GM18519 (cell line): ENCODE data around the gene TMIGD3.

Experiments
- ATAC-seq: cut with Tn5 transposase; IDR thresholded peaks from one replicate; pipeline ENCODE4 v1.9.1; 2021; ENCODE audit warnings: mild to moderate bottlenecking, moderate library complexity; ENCODE audit not compliant: unreplicated experiment, low FRiP score

Gene TMIGD3

GRCh38 chr1:111449703-111450017, 53.8 kb downstream of the TMIGD3 start:
- no peak for ATAC-seq

- peak; percentile 91 for ATAC-seq
Observed at GRCh38 chr1:111448918-111449702, 54.3 kb downstream of the TMIGD3 start, which contains the start of the genes ATP5PB and WDR77. Gene ATP5PB (plus strand): TSS chr1:111449464. CDS start chr1:111449542, 78 bp downstream. Gene WDR77 (minus strand): TSS chr1:111449256. CDS start chr1:111449169, 87 bp downstream.

- no peak for ATAC-seq
Observed at GRCh38 chr1:111448482-111448917, 54.9 kb downstream of the TMIGD3 start.

- ATAC-seq = no peak
Observed at GRCh38 chr1:111446967-111447892, 56.2 kb downstream of the TMIGD3 start.

GRCh38 chr1:111446546-111446945, 56.9 kb downstream of the TMIGD3 start:
- ATAC-seq = no peak

- no peak for ATAC-seq
Observed at GRCh38 chr1:111444031-111444430, 59.4 kb downstream of the TMIGD3 start.

- ATAC-seq = no peak
Observed at GRCh38 chr1:111442457-111442856, 61.0 kb downstream of the TMIGD3 start.

- no peak for ATAC-seq
Observed at GRCh38 chr1:111441573-111442192, 61.8 kb downstream of the TMIGD3 start.

GRCh38 chr1:111439461-111440351, 63.7 kb downstream of the TMIGD3 start:
- no peak for ATAC-seq

- no peak for ATAC-seq
Observed at GRCh38 chr1:111436726-111437125, 66.7 kb downstream of the TMIGD3 start.
